Fibroblast of the aortic adventitia (primary cell): Measurements from ENCODE around the gene KCNJ10. TPM values are rescaled to one million over a fixed set of nuclear protein-coding genes. Genes with fewer than 3 reads are reported as not detected.

Experiments used
- DNase-seq: peaks from one replicate; pipeline ENCODE4 v3.0.0-alpha.2; 2010; ENCODE audit warnings: low read depth
- H3K4me3 ChIP-seq: 2 replicates; pipeline ENCODE4 v1.5.1; 2011; ENCODE audit warnings: low read depth, mild to moderate bottlenecking, control low read depth, low read length, moderate library complexity
- CTCF ChIP-seq: IDR thresholded peaks from 2 replicates; pipeline ENCODE4 v1.5.1; 2011; ENCODE audit warnings: mild to moderate bottlenecking, low read length, control low read depth, inconsistent platforms; ENCODE audit not compliant: insufficient read depth
- total RNA-seq: library from RNA; depleted of rRNA; stranded (reverse); fragments of >200 nt; gene quantifications from 2 replicates; pipeline ENCODE4 v1.2.3, GENCODE V29; 2012; ENCODE audit warnings: low replicate concordance

KCNJ10 gene
- total RNA-seq, 1 donor: not detected

- DNase-seq: peak; percentile 16
- H3K4me3 ChIP-seq: peak overlapping the region; percentile 48
Measured at GRCh38 chr1:160083968-160084770, 14.2 kb upstream of the KCNJ10 start.

GRCh38 chr1:160082926-160083325, 13.0 kb upstream of the KCNJ10 start:
- no peak for DNase-seq
- TF ChIP-seq CTCF: no peak
- H3K4me3 ChIP-seq: no peak overlapping the region

More at GRCh38 chr1:160083968-160084770, 14.2 kb upstream of the KCNJ10 start:
- peak; percentile 52 for TF ChIP-seq CTCF

DNA sequence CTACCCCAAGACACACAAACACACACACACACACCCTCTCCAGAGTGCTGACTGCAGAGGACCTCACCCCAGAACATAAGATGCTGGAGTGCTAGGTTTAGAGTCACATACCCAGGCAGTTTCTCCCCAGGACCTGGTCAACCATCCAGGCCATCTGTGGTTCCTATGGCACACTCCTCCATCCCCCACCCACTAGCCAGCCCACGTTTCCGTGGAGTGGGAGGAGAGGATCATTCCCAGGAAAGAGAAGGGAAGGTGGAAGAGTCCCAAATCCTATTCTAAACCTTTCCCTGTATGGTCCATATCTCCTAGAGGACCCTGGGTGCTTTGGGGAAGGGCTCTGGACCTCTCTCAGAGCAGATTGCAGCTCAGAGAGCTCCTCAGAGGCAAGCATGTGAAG, 12.5 kb upstream of the KCNJ10 start:
- no peak for DNase-seq
- TF ChIP-seq CTCF: no peak
- no peak overlapping the region for H3K4me3 ChIP-seq

DNA sequence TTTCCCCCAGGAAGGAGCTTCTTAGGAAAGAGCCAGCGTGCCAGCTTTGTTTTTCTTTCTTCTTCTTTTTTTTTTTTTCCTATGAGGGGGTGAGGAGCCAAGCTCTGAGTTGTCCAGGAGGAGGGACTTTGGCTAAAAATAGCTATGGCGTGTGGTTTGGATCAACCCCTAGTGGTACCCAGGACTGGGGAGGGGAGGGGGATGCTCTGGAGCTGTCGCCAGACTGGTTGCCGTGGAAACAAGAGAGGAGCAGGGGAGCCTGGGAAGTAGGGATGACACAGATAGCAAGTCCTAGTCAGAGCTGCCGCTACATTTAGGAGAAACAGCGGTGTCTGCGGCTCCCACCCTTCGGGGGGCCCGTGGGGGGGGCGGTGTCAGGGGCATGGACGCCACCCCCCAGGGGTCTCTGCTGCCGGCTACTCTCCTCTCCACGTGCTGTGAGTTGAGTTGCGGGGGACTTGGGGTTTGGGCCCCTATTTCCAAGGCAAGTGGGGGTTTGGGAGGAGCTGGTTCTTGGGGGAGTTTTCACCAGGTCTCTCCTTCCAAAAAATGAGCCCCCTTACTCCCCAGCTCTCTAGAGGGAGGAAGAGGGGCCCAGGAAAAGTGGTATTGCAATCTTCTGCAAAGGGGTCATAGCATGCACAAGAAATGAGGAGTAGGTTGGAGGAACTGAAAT, 11.4 kb upstream of the KCNJ10 start, which contains the start of gene KCNJ9:
TSS of gene KCNJ9 (plus strand) at position 278 of the 676 bp plus-strand sequence. CDS start 2,493 bp downstream, outside the sequence.
- H3K4me3 ChIP-seq: no peak within 1 kb of the TSS
- DNase-seq: peak; percentile 40
- TF ChIP-seq CTCF: no peak

DNA sequence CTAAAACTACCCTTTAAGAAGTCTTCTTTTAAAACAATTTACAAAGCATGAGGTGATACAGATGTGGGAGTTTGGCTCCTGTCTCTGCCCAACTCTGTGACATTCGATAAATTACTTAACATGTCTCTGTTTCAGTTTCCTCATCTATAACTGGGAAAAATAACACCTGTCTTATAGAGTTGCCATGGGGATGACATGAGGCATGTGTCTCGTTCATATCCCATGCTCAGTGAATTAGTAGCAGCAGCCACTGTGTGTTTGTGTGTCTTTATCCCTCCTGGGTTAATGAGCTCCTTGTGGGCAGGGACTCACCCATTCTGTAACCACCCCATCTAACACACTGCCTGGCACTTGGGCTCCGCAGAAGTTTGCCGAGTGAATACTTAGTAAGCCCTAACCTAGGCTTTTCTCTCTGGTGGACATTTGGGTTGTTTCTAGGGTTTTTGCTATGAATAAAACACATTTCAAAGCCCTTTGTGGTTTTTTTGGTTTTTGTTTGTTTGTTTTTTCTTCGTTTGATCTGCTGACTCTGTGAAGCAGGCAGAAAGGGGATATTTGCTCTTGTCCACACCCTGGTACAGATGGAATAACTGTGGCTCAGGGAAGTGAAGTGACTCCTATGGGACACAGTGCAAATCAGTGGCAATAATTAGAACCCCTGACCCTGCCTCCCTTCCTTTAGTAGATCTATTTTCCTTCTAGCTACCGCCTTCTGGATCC, 10.6 kb upstream of the KCNJ10 start:
- no peak for TF ChIP-seq CTCF
- no peak overlapping the region for H3K4me3 ChIP-seq
- DNase-seq: no peak

DNA sequence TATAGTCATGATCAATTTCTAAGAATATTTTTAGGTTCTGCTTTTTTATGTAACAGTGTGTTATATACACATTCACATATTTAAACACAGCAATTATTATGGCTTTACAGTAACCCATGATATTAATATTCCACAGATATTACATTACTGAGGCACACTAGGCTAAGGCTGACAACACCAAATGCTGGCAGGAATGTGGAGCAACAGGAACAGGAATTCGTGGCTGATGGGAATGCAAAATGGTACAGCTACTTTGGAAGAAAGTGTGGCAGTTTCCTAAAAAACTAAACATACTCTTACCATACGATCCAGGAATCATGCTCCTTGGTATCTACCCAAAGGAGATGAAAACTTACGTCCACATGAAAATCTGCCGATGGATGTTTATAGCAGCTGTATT, 9.5 kb upstream of the KCNJ10 start:
- no peak overlapping the region for H3K4me3 ChIP-seq
- no peak for DNase-seq
- TF ChIP-seq CTCF: peak; percentile 2
